K562 (cell line): ENCODE results near the gene ZNF200. TPM values are rescaled to one million over a fixed set of nuclear protein-coding genes. Genes with fewer than 3 reads are reported as not detected.

Source experiments
- ARHGAP35 ChIP-seq: fragments of 450-650 bp; IDR thresholded peaks from 2 replicates; pipeline ENCODE4 v1.6.1; 2018; ENCODE audit not compliant: partially characterized antibody
- ATF2 ChIP-seq: sonication (generic); formaldehyde crosslinking; IDR thresholded peaks from 2 replicates; pipeline ENCODE4 v1.8.1; 2022; ENCODE audit warnings: missing genetic modification reagents
- DACH1 ChIP-seq: fragments of 450-650 bp; IDR thresholded peaks from 2 replicates; pipeline ENCODE4 v1.6.1; 2018; ENCODE audit not compliant: partially characterized antibody
- FOSL1 ChIP-seq: fragments of 200-800 bp; sonication (Bioruptor generic); conservative IDR thresholded peaks from 2 replicates; pipeline ENCODE4 v1.6.1; 2016; ENCODE audit warnings: missing genetic modification characterization, missing compliant biosample characterization
- HDAC2 ChIP-seq: fragments of 450-650 bp; IDR thresholded peaks from 2 replicates; pipeline ENCODE4 v1.6.1; 2016; ENCODE audit warnings: mild to moderate bottlenecking
- HNRNPLL ChIP-seq: fragments of 200-400 bp; formaldehyde crosslinking; IDR thresholded peaks from 2 replicates; pipeline ENCODE4 v1.6.1; 2017; ENCODE audit warnings: low read length, low read depth, mild to moderate bottlenecking; ENCODE audit not compliant: poor library complexity, severe bottlenecking
- ILK ChIP-seq: fragments of 450-650 bp; IDR thresholded peaks from 2 replicates; pipeline ENCODE4 v1.6.1; 2016; ENCODE audit warnings: missing genetic modification characterization, low read depth, mild to moderate bottlenecking, missing compliant biosample characterization, moderate library complexity, borderline replicate concordance
- MIER1 ChIP-seq: fragments of 450-650 bp; IDR thresholded peaks from 2 replicates; pipeline ENCODE4 v1.6.1; 2016; ENCODE audit warnings: antibody characterized with exemption, mild to moderate bottlenecking, low read depth
- MXI1 ChIP-seq: IDR thresholded peaks from 2 replicates; pipeline ENCODE4 v1.6.1; 2011; ENCODE audit warnings: low read depth, mild to moderate bottlenecking, improper control_type of control experiment, low read length
- PTTG1 ChIP-seq: fragments of 450-650 bp; IDR thresholded peaks from 2 replicates; pipeline ENCODE4 v1.6.1; 2016; ENCODE audit warnings: low read depth, mild to moderate bottlenecking, missing genetic modification characterization, missing compliant biosample characterization
- REST ChIP-seq, 2 experiments: fragments of 450-650 bp; formaldehyde crosslinking in 1 of 2; IDR thresholded peaks; 2 replicates each; pipeline versions ENCODE4 v1.4.0 to v1.6.1; 2014 to 2020; ENCODE audit warnings: mild to moderate bottlenecking in 2 of 2, borderline replicate concordance in 1 of 2, low read depth in 1 of 2
- STAT5A ChIP-seq: IDR thresholded peaks from 2 replicates; pipeline ENCODE4 v1.6.1; 2012; ENCODE audit warnings: low read length, inconsistent platforms, borderline replicate concordance
- TFAM ChIP-seq: fragments of 250-450 bp; sonication (Bioruptor Pico); conservative IDR thresholded peaks from 2 replicates; pipeline ENCODE4 v1.5.0; 2021; ENCODE audit warnings: mild to moderate bottlenecking, moderate library complexity
- ZFP1 ChIP-seq: fragments of 450-650 bp; formaldehyde crosslinking; IDR thresholded peaks from 2 replicates; pipeline ENCODE4 v1.4.0; 2020; ENCODE audit warnings: mild to moderate bottlenecking, mixed read lengths
- ZNF212 ChIP-seq: fragments of 450-650 bp; formaldehyde crosslinking; IDR thresholded peaks from 2 replicates; pipeline ENCODE4 v1.4.0; 2020; ENCODE audit warnings: mild to moderate bottlenecking
- ZNF778 ChIP-seq: fragments of 450-650 bp; formaldehyde crosslinking; IDR thresholded peaks from 2 replicates; pipeline ENCODE4 v1.4.0; 2020; ENCODE audit warnings: mild to moderate bottlenecking, moderate library complexity
- polyA plus RNA-seq, 8 experiments: library from polyadenylated mRNA; depleted of rRNA in 4 of 8; stranded (reverse) in 5 of 8; unstranded in 3 of 8; fragments of >200 nt; fragmentation: Nextera tagmentation in 2 of 8; fragmentation: Illumina TruSeq in 1 of 8; extraction: Ambion mirVana in 2 of 8; extraction: Trizol in 1 of 8; gene quantifications; 2 replicates each; pipeline versions ENCODE4 v1.2.1 to v1.2.3, GENCODE V29; 2011 to 2014; ENCODE audit warnings: inconsistent platforms in 1 of 8, missing spikeins in 1 of 8
- total RNA-seq, 7 experiments: library from RNA; depleted of rRNA in 6 of 7; stranded (reverse); fragments of >200 nt in 6 of 7; fragmentation: Illumina TruSeq in 2 of 7; extraction: Trizol in 2 of 7; gene quantifications; 2 replicates each; pipeline versions ENCODE4 v1.2.1 to v1.2.3, GENCODE V29; 2011 to 2021; ENCODE audit warnings: low replicate concordance in 1 of 7
- TF ChIP-seq, protein P1 (sequence below), 3 experiments: IDR thresholded peaks in 2 of 3; conservative IDR thresholded peaks in 1 of 3; 2 replicates each; pipeline ENCODE4 v1.5.1; 2011 to 2012; ENCODE audit warnings: low read length in 3 of 3, mild to moderate bottlenecking in 3 of 3, control low read depth in 2 of 3, improper control_type of control experiment in 1 of 3, inconsistent platforms in 1 of 3, low read depth in 1 of 3, mixed read lengths in 1 of 3, moderate library complexity in 1 of 3; ENCODE audit not compliant: insufficient read depth in 2 of 3

ZNF200 gene
- total and polyA plus RNA-seq, 9 of the 15 experiments (the other 6 are each of a cell fraction or from before 2014, with no cell fraction given), result 4.8 to 14.5 (median 9.2) TPM

DNA sequence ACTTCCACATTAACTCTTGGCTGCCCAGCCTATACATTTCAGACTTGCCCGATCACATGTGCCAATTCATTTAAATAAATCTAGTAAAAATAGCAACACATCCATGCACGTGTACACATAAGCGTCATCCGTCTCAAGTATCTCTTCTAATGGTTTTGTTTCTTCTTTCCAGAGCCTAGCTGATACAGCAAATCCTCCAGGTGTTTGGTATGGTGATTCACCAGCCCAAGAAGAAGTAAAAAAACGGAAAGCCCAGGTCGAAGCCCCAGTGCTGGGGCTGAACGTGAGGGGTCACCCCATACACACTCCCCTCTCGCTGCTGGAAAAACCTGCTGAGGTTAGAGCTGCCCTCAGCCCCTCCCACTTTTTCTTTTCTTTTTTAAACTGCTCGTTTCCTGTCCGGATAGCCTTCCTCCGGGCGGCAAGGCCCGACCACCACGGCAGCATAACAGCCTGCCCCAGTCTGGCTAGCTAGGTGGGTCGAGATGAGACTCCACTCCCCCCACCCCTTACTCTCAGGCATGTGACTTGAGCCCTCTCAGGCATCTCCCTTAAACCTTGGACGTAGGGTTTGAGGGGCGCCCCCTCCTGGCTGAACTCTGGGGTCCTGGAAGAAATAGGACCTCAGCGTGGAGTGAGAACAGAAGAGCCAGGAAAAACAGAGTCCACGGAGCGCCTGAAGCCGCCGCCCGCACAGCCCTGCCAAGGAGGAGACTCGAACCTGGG is 60.9 kb downstream of the ZNF200 start (continued):
- peak; percentile 24; the same call in 1 of the 2 replicates for TF ChIP-seq REST (IDR thresholded peaks at IDR 0.05; ENCODE audit: borderline replicate concordance)
- no peak for TF ChIP-seq REST (CRISPR knock-in tag; IDR thresholded peaks at IDR 0.05; ENCODE audit: low read depth)
- no peak for TF ChIP-seq ARHGAP35
- TF ChIP-seq PTTG1, result no peak
- no peak for TF ChIP-seq FOSL1 (tag)
- no peak for TF ChIP-seq ZFP1
- TF ChIP-seq ZNF212, result no peak
- TF ChIP-seq MXI1, result no peak
- TF ChIP-seq HDAC2, result 0 out of 2 replicates have a peak, but pooled peaks have one; percentile 32
- no peak for TF ChIP-seq ILK
- TF ChIP-seq HNRNPLL, result no peak
- TF ChIP-seq, protein P1, sequence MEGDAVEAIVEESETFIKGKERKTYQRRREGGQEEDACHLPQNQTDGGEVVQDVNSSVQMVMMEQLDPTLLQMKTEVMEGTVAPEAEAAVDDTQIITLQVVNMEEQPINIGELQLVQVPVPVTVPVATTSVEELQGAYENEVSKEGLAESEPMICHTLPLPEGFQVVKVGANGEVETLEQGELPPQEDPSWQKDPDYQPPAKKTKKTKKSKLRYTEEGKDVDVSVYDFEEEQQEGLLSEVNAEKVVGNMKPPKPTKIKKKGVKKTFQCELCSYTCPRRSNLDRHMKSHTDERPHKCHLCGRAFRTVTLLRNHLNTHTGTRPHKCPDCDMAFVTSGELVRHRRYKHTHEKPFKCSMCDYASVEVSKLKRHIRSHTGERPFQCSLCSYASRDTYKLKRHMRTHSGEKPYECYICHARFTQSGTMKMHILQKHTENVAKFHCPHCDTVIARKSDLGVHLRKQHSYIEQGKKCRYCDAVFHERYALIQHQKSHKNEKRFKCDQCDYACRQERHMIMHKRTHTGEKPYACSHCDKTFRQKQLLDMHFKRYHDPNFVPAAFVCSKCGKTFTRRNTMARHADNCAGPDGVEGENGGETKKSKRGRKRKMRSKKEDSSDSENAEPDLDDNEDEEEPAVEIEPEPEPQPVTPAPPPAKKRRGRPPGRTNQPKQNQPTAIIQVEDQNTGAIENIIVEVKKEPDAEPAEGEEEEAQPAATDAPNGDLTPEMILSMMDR (IDR thresholded peaks at IDR 0.05 in 2 of 3, conservative IDR thresholded peaks at IDR 0.05 in 1 of 3; ENCODE audit: insufficient read depth in 2 of 3, low read depth in 1 of 3, low read length in 3 of 3), result peak; percentile 59 to 83 (median 61)
- TF ChIP-seq ATF2 (CRISPR knock-in tag), result no peak
- TF ChIP-seq ZNF778 (CRISPR knock-in tag), result no peak
- TF ChIP-seq MIER1, result no peak
- TF ChIP-seq STAT5A, result no peak
- TF ChIP-seq DACH1, result no peak
- no peak for TF ChIP-seq TFAM
